Activated T-cell treated with anti-CD3 and anti-CD28 coated beads, Interleukin-2, amount 50 U/mL, for 24 hours (primary cell): Measurements from ENCODE around the gene SCAPER.
A peak's percentile ranks its signal among the peaks of the same experiment; 100 is the strongest.

ENCODE experiments used
- DNase-seq: peaks from one replicate; pipeline ENCODE4 v3.0.0-alpha.2; 2020
- H3K27ac Mint-ChIP-seq: 2 replicates; pipeline ENCODE4 v1.8.0; 2020; ENCODE audit warnings: mild to moderate bottlenecking, mixed read lengths
- H3K27me3 Mint-ChIP-seq: 2 replicates; pipeline ENCODE4 v1.8.0; 2020; ENCODE audit warnings: mixed read lengths
- H3K36me3 Mint-ChIP-seq: 2 replicates; pipeline ENCODE4 v1.8.0; 2020; ENCODE audit warnings: low read depth, mixed read lengths
- H3K4me1 Mint-ChIP-seq: 2 replicates; pipeline ENCODE4 v1.8.0; 2020; ENCODE audit warnings: low read depth, mixed read lengths
- H3K4me3 Mint-ChIP-seq: 2 replicates; pipeline ENCODE4 v1.8.0; 2020; ENCODE audit warnings: mild to moderate bottlenecking, moderate library complexity, mixed read lengths
- H3K9me3 Mint-ChIP-seq: 2 replicates; pipeline ENCODE4 v1.8.0; 2020; ENCODE audit warnings: mixed read lengths

The SCAPER gene

DNA sequence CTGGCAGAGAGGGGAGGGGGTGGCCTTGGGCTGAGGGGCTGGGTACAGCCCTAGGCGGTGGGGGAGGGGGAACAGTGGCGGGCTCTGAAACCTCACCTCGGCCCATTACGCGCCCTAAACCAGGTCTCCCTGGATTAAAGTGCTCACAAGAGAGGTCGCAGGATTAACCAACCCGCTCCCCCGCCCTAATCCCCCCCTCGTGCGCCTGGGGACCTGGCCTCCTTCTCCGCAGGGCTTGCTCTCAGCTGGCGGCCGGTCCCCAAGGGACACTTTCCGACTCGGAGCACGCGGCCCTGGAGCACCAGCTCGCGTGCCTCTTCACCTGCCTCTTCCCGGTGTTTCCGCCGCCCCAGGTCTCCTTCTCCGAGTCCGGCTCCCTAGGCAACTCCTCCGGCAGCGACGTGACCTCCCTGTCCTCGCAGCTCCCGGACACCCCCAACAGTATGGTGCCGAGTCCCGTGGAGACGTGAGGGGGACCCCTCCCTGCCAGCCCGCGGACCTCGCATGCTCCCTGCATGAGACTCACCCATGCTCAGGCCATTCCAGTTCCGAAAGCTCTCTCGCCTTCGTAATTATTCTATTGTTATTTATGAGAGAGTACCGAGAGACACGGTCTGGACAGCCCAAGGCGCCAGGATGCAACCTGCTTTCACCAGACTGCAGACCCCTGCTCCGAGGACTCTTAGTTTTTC is 563.6 kb downstream of the SCAPER start:
- H3K36me3 Mint-ChIP-seq = no peaks in the 10 kb centered on the region
- no peak overlapping the region for H3K27ac Mint-ChIP-seq
- H3K4me3 Mint-ChIP-seq = peak overlapping the region; percentile 72
- no peaks in the 10 kb centered on the region for H3K9me3 Mint-ChIP-seq
- peaks cover 85% of the 10 kb centered on the region for H3K27me3 Mint-ChIP-seq
- peak; percentile 54 for DNase-seq
- H3K4me1 Mint-ChIP-seq = peaks cover 61% of the 10 kb centered on the region

DNA sequence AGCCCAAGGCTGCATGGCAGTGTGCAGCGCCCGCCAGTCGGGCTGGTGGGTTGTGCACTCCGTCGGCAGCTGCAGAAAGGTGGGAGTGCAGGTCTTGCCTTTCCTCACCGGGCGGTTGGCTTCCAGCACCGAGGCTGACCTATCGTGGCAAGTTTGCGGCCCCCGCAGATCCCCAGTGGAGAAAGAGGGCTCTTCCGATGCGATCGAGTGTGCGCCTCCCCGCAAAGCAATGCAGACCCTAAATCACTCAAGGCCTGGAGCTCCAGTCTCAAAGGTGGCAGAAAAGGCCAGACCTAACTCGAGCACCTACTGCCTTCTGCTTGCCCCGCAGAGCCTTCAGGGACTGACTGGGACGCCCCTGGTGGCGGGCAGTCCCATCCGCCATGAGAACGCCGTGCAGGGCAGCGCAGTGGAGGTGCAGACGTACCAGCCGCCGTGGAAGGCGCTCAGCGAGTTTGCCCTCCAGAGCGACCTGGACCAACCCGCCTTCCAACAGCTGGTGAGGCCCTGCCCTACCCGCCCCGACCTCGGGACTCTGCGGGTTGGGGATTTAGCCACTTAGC is 564.3 kb downstream of the SCAPER start:
- H3K4me3 Mint-ChIP-seq = peak overlapping the region; percentile 72
- no peaks in the 10 kb centered on the region for H3K9me3 Mint-ChIP-seq
- DNase-seq = peak; percentile 73
- H3K4me1 Mint-ChIP-seq = peaks cover 62% of the 10 kb centered on the region
- peaks cover 88% of the 10 kb centered on the region for H3K27me3 Mint-ChIP-seq
- no peak overlapping the region for H3K27ac Mint-ChIP-seq
- no peaks in the 10 kb centered on the region for H3K36me3 Mint-ChIP-seq

DNA sequence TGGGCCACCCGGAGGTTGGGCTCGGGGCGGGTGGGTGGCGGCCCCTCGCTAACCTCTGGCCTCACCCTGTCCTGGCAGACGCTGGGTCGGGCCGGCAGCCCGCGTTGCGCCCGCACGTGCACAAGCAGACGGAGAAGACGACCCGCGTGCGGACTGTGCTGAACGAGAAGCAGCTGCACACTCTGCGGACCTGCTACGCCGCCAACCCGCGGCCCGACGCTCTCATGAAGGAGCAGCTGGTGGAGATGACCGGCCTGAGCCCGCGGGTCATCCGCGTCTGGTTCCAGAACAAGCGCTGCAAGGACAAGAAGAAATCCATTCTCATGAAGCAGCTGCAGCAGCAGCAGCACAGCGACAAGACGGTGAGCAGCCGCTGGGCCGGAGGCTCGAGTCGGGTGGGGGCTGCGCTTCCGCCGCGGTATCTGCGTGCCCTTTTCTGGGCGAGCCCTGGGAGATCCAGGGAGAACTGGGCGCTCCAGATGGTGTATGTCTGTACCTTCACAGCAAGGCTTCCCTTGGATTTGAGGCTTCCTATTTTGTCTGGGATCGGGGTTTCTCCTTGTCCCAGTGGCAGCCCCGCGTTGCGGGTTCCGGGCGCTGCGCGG is 564.8 kb downstream of the SCAPER start:
- Mint-ChIP-seq H3K27ac (no peak overlapping the region), H3K4me1 (peaks cover 63% of the 10 kb centered on the region), H3K4me3 (peak overlapping the region; percentile 72), H3K9me3 (no peaks in the 10 kb centered on the region), H3K36me3 (no peaks in the 10 kb centered on the region), H3K27me3 (peaks cover 88% of the 10 kb centered on the region)
- DNase-seq = peak; percentile 69

- H3K4me1 Mint-ChIP-seq = peaks cover 64% of the 10 kb centered on the region
- peak overlapping the region; percentile 72 for H3K4me3 Mint-ChIP-seq
- no peak overlapping the region for H3K27ac Mint-ChIP-seq
- H3K27me3 Mint-ChIP-seq = peaks cover 89% of the 10 kb centered on the region
- H3K36me3 Mint-ChIP-seq = no peaks in the 10 kb centered on the region
- H3K9me3 Mint-ChIP-seq = no peaks in the 10 kb centered on the region
- peak; percentile 64 for DNase-seq
These were observed 565.6 kb downstream of the SCAPER start for GRCh38 chr15:76339305-76340197.

- Mint-ChIP-seq H3K27ac (peak overlapping the region; percentile 30), H3K4me3 (peak overlapping the region; percentile 16), H3K27me3 (peaks cover 89% of the 10 kb centered on the region), H3K4me1 (peaks cover 64% of the 10 kb centered on the region), H3K36me3 (no peaks in the 10 kb centered on the region), H3K9me3 (no peaks in the 10 kb centered on the region)
- peak; percentile 43 for DNase-seq
These were observed 566.4 kb downstream of the SCAPER start for GRCh38 chr15:76338486-76339304.

DNA sequence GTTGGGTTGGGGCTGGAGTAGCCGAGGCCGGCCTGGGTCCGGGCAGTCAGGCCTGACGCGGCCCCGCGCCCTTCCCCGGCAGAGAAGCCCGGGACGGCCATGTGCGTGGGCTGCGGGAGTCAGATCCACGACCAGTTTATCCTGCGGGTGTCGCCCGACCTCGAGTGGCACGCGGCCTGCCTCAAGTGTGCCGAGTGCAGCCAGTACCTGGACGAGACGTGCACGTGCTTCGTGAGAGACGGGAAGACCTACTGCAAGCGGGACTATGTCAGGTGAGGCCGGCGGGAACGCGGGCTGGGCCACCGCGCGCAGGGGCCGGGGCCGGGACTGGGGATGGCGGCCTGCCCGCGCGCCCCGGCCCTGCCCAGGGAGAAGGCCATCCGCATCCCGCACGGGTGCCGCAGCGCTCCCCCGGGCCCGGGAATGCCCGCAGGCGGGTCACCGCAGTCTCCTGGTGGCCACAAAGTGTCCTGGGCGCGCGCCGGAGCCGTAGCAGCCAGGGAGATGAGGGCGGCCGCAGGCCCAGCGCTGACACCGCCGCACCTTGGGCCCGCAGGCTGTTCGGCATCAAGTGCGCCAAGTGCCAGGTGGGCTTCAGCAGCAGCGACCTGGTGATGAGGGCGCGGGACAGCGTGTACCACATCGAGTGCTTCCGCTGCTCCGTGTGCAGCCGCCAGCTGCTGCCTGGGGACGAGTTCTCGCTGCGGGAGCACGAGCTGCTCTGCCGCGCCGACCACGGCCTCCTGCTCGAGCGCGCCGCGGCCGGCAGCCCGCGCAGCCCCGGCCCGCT is 567.2 kb downstream of the SCAPER start:
- Mint-ChIP-seq H3K4me3 (no peak overlapping the region), H3K36me3 (no peaks in the 10 kb centered on the region), H3K27ac (peak overlapping the region; percentile 34), H3K9me3 (no peaks in the 10 kb centered on the region), H3K4me1 (peaks cover 60% of the 10 kb centered on the region), H3K27me3 (peaks cover 89% of the 10 kb centered on the region)
- DNase-seq = peak; percentile 58

- peak overlapping the region; percentile 34 for H3K27ac Mint-ChIP-seq
- DNase-seq = peak; percentile 40
- peaks cover 93% of the 10 kb centered on the region for H3K27me3 Mint-ChIP-seq
- no peaks in the 10 kb centered on the region for H3K9me3 Mint-ChIP-seq
- H3K4me3 Mint-ChIP-seq = peak overlapping the region; percentile 75
- H3K4me1 Mint-ChIP-seq = peaks cover 59% of the 10 kb centered on the region
- no peaks in the 10 kb centered on the region for H3K36me3 Mint-ChIP-seq
These were observed 568.0 kb downstream of the SCAPER start for GRCh38 chr15:76337059-76337695.

GRCh38 chr15:76336254-76337058 is 568.7 kb downstream of the SCAPER start, which contains the start of gene ISL2:
Gene ISL2, plus strand, starts transcription at chr15:76336773. Its CDS starts 111 bp downstream, at chr15:76336884.
- peaks cover 86% of the 10 kb centered on the region for H3K27me3 Mint-ChIP-seq

GRCh38 chr15:76335307-76336253 is 569.6 kb downstream of the SCAPER start:
- Mint-ChIP-seq H3K9me3 (no peaks in the 10 kb centered on the region), H3K27me3 (peaks cover 84% of the 10 kb centered on the region), H3K36me3 (no peaks in the 10 kb centered on the region), H3K4me3 (peak overlapping the region; percentile 75), H3K4me1 (peaks cover 45% of the 10 kb centered on the region), H3K27ac (no peak overlapping the region)
- peak; percentile 45 for DNase-seq

More at GRCh38 chr15:76336254-76337058, 568.7 kb downstream of the SCAPER start, which contains the start of gene ISL2:
- H3K36me3 Mint-ChIP-seq = no peaks in the 10 kb centered on the region
- peak; percentile 77 for DNase-seq
- peak within 1 kb of the TSS; percentile 75 for H3K4me3 Mint-ChIP-seq
- H3K9me3 Mint-ChIP-seq = no peaks in the 10 kb centered on the region
- H3K27ac Mint-ChIP-seq = peak within 1 kb of the TSS; percentile 44
- H3K4me1 Mint-ChIP-seq = peaks cover 51% of the 10 kb centered on the region

DNA sequence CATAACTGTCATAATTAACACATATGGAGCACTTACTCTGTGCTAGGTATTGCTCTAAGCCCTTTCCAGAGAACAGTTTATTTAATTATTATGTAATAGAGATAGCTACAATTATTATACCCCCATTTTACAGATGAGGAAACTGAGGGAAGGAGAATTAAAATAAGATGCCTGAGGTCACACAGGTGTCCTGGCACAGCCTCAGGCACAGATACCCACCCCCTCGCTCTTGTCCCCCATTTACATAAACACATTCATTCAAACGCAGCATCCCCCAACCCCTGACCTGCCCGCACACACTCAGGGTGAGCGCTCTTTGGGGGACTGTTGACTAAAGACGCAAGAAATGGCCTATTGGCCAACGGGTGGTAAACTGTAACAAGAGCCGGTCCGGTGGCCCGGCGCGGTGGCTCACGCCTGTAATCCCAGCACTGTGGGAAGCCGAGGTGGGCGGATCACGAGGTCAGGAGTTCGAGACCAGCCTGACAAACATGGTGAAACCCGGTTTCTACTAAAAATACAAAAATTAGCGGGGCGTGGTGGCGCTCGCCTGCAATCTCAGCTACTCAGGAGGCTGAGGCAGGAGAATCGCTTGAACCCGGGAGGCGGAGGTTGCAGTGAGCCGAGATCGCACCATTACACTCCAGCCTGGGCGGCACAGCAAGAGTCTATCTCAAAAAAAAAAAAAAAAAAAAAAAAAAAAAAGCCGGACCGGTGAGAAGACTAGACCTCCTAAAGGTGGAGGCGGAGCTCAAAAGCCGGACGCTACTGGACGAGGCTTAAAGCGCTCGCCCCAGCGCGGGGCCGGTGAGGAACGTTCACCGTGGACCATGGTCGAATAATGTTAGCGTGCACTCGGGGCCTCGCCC is 570.5 kb downstream of the SCAPER start:
- Mint-ChIP-seq H3K4me3 (peak overlapping the region; percentile 75), H3K4me1 (peaks cover 36% of the 10 kb centered on the region), H3K9me3 (no peaks in the 10 kb centered on the region), H3K36me3 (no peaks in the 10 kb centered on the region), H3K27ac (no peak overlapping the region), H3K27me3 (peaks cover 82% of the 10 kb centered on the region)
- no peak for DNase-seq
